Epithelial cell of prostate (primary cell): ENCODE results near the gene TSHZ2.
"Not testable (repeated sequence)": the region's sequence is repeated elsewhere in the genome, so short reads cannot be mapped to it uniquely, and the experiment has no call there.

ENCODE experiments used
- DNase-seq: peaks from one replicate; pipeline ENCODE4 v3.0.0-alpha.2; 2011; ENCODE audit warnings: low read depth, low spot score
- H3K27ac ChIP-seq: fragments of 450-650 bp; 2 replicates; pipeline ENCODE4 v1.5.1; 2017; ENCODE audit warnings: mild to moderate bottlenecking

TSHZ2 gene

GRCh38 chr20:53411891-53412290, 439.7 kb downstream of the TSHZ2 start:
- no peak overlapping the region for H3K27ac ChIP-seq
- no peak for DNase-seq

- no peak for DNase-seq
- H3K27ac ChIP-seq = no peak overlapping the region
Observed at GRCh38 chr20:53412577-53413185, 440.5 kb downstream of the TSHZ2 start.

GRCh38 chr20:53413186-53413631, 441.1 kb downstream of the TSHZ2 start:
- H3K27ac ChIP-seq = no peak overlapping the region
- no peak for DNase-seq

- not testable (repeated sequence) for H3K27ac ChIP-seq, DNase-seq
Observed at GRCh38 chr20:53413845-53414244, 441.7 kb downstream of the TSHZ2 start.

- DNase-seq = no peak
- no peak overlapping the region for H3K27ac ChIP-seq
Observed at GRCh38 chr20:53419693-53420460, 447.7 kb downstream of the TSHZ2 start.

GRCh38 chr20:53421343-53421742, 449.2 kb downstream of the TSHZ2 start:
- no peak overlapping the region for H3K27ac ChIP-seq
- no peak for DNase-seq

GRCh38 chr20:53422039-53422438, 449.9 kb downstream of the TSHZ2 start:
- H3K27ac ChIP-seq = no peak overlapping the region
- DNase-seq = no peak

- no peak overlapping the region for H3K27ac ChIP-seq
- DNase-seq = no peak
Observed at GRCh38 chr20:53423587-53424146, 451.5 kb downstream of the TSHZ2 start.

GRCh38 chr20:53425481-53425880, 453.3 kb downstream of the TSHZ2 start:
- DNase-seq = no peak
- no peak overlapping the region for H3K27ac ChIP-seq

- DNase-seq = no peak
- H3K27ac ChIP-seq = no peak overlapping the region
Observed at GRCh38 chr20:53425941-53426340, 453.8 kb downstream of the TSHZ2 start.

GRCh38 chr20:53426766-53427312, 454.7 kb downstream of the TSHZ2 start:
- no peak for DNase-seq
- no peak overlapping the region for H3K27ac ChIP-seq

- no peak overlapping the region for H3K27ac ChIP-seq
Observed at GRCh38 chr20:53427951-53428350, 455.8 kb downstream of the TSHZ2 start.

GRCh38 chr20:53428588-53428987, 456.4 kb downstream of the TSHZ2 start:
- no peak for DNase-seq
- H3K27ac ChIP-seq = no peak overlapping the region

More at GRCh38 chr20:53427951-53428350, 455.8 kb downstream of the TSHZ2 start:
- no peak for DNase-seq

GRCh38 chr20:53428996-53429395, 456.8 kb downstream of the TSHZ2 start:
- no peak overlapping the region for H3K27ac ChIP-seq
- no peak for DNase-seq

GRCh38 chr20:53434662-53435061, 462.5 kb downstream of the TSHZ2 start:
- H3K27ac ChIP-seq = no peak overlapping the region
- DNase-seq = no peak

GRCh38 chr20:53436927-53437326, 464.8 kb downstream of the TSHZ2 start:
- not testable (repeated sequence) for H3K27ac ChIP-seq, DNase-seq

GRCh38 chr20:53438368-53438767, 466.2 kb downstream of the TSHZ2 start:
- no peak overlapping the region for H3K27ac ChIP-seq
- no peak for DNase-seq

GRCh38 chr20:53439046-53439445, 466.9 kb downstream of the TSHZ2 start:
- no peak for DNase-seq
- H3K27ac ChIP-seq = no peak overlapping the region

GRCh38 chr20:53439616-53440015, 467.5 kb downstream of the TSHZ2 start:
- DNase-seq = no peak
- H3K27ac ChIP-seq = no peak overlapping the region

- DNase-seq = no peak
Observed at GRCh38 chr20:53444401-53445149, 472.4 kb downstream of the TSHZ2 start.

More at GRCh38 chr20:53444401-53445149, 472.4 kb downstream of the TSHZ2 start:
- no peak overlapping the region for H3K27ac ChIP-seq
